GM18502 (cell line): Measurements from ENCODE around the gene NT5DC4.
A peak's percentile ranks its signal among the peaks of the same experiment; 100 is the strongest.

Experiments
- ATAC-seq: cut with Tn5 transposase; IDR thresholded peaks from one replicate; pipeline ENCODE4 v1.9.1; 2021; ENCODE audit warnings: mild to moderate bottlenecking; ENCODE audit not compliant: unreplicated experiment, poor library complexity

Gene NT5DC4

GRCh38 chr2:112776113-112776512 lies 55.3 kb downstream of the NT5DC4 start:
- ATAC-seq = no peak

GRCh38 chr2:112777036-112777435 lies 56.2 kb downstream of the NT5DC4 start:
- no peak for ATAC-seq

- ATAC-seq = no peak
These were observed 58.8 kb downstream of the NT5DC4 start for GRCh38 chr2:112779598-112779997.

GRCh38 chr2:112782234-112782799 lies 61.5 kb downstream of the NT5DC4 start:
- ATAC-seq = peak; percentile 83

GRCh38 chr2:112783187-112783714 lies 62.4 kb downstream of the NT5DC4 start:
- no peak for ATAC-seq

DNA sequence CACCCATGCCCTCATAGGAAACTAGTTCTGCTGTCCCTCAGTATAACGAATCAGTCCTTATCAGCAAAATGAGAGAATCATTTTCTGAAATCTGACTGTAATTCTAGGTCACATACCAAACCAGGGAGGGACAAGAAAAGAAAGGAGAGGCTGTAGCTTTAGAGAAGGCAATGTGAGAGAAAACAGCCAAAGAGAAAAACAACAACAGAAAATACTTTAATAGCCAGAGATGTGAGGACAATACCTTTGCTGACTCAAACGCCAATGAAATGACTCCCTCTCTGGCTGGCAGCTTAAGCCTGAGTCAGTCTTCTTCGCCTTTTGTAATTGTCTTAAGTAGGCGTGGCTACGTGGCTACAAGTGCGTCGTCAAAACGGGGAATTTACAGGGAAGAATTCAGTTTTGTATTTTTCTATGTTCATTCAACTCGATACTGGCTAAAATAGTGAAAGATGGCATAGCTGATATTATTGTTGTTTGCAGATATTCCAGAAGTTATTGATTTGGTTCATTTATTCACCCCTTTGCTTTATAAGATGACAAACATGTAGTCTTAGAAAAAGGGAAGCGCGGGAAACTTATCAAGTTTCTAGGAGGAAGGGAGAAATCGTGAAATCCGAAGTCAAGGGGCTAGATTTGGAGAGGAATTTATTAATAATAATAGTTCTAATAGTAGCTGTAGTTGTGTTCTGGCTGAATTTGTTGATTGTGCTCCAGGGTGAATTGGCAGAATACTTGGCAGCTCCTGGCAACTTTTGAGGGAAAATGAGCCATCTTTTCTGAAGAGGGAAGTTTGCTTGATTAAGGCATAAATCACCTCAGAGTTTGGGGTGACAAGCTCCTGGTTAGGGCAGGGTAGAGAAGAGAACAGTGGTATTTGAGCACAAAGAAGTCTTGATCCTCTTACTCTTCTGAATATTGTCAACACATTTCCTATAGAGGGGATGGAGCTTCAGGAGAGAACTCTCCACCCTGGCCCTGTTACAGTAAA lies 63.7 kb downstream of the NT5DC4 start, which contains the start of gene IL1A:
Gene IL1A, minus strand, starts transcription at position 295 of the 991 bp plus-strand sequence. CDS start 723 bp downstream, outside the sequence.
- ATAC-seq = no peak

GRCh38 chr2:112787294-112787693 lies 66.5 kb downstream of the NT5DC4 start:
- ATAC-seq = no peak

DNA sequence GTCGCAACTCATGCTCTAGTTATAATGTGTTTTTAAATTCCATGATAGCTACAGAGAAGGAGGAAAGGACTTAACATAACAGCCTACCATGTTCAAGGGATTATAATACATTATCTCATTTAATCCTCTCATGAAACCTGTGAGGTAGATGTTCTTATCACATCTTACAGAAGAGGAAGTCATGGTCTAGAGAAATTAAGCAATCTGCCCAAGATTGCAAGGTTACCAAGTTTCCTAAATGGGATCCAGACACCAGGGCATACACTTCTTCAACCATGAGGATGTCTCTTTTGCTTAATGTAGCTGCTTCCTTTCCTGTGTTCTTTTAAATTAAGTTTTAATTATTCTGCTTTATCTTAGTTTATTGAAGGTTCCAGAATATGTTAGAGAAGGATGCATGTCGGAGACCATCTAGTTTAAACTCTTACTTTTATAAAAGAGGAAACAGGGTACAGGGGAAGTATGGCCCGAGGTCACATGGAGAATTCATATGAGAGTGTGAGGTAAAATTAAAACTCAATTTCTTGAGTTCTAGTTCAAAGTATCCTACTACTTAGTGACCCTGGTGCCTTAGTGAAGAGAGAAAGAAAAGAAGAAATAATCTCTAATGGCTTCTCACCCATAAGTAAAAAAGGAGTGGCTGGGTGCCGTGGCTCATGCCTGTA lies 67.0 kb downstream of the NT5DC4 start:
- ATAC-seq = no peak

- ATAC-seq = no peak
These were observed 67.8 kb downstream of the NT5DC4 start for GRCh38 chr2:112788653-112789052.
